ENCODE data around the gene ABHD2.
"Not testable (repeated sequence)": the region's sequence is repeated elsewhere in the genome, so short reads cannot be mapped to it uniquely, and the experiment has no call there.

Gene ABHD2

DNA sequence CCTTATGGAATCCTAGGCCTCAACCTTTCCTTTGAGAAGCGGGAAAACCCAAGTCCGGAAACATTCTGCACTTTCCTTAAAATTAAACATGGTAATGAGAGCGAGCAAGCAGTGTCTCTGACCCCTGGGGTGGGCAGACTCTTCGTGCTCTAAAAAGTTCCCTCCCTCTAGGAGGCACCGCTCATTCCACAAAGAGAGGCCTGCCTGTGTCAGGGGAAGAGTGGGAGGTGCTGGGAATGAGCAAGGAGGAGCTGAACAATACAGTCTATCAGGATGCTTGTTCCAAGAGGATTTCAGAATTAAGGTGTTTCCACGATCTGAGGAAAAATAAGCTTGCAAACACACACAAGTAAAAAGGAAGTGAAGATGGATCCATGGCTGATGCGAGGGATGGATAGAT is 139.2 kb downstream of the ABHD2 start:
- DNase-seq (ENCODE audit: low spot score): no peak

DNA sequence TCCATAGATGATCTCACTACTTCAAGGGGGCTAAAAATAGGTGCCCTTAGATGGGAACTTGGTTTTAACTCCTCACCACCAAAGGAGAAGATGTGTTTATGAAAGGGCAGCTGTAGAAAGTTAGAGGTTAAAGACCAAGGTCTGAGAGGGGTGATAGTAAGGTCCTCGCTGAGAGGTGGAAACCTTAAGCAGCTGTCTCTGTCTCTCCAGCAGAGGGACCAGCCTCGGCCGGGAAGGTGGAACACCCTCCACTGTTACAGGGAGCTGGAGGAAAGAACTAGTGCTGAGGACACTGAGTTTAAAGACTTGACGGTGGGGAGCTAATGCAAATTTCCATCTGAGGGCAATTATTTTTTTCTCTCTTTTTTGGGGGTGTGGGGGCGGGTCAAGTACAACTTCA is 142.0 kb downstream of the ABHD2 start:
- no peak for DNase-seq (ENCODE audit: low spot score)

DNA sequence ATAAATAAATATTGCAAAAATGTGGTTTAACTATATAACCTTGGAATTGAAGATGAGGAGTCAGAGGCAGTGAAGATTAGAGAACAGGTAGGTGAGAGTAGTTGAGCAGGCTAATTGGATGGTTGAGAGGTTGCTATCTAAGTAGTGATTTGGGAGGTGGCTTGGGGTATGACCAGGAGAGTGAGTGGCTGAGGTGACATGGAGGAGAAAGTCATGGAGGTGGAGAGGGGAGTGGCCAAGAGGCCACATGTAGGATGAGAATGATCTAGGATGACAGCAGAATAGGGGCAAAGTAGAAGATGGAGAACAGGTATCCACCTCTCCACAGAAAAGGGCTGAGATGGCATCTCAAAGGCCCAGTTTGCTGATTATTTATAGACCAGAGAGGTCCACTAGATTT is 143.6 kb downstream of the ABHD2 start:
- DNase-seq (ENCODE audit: low spot score): no peak

DNA sequence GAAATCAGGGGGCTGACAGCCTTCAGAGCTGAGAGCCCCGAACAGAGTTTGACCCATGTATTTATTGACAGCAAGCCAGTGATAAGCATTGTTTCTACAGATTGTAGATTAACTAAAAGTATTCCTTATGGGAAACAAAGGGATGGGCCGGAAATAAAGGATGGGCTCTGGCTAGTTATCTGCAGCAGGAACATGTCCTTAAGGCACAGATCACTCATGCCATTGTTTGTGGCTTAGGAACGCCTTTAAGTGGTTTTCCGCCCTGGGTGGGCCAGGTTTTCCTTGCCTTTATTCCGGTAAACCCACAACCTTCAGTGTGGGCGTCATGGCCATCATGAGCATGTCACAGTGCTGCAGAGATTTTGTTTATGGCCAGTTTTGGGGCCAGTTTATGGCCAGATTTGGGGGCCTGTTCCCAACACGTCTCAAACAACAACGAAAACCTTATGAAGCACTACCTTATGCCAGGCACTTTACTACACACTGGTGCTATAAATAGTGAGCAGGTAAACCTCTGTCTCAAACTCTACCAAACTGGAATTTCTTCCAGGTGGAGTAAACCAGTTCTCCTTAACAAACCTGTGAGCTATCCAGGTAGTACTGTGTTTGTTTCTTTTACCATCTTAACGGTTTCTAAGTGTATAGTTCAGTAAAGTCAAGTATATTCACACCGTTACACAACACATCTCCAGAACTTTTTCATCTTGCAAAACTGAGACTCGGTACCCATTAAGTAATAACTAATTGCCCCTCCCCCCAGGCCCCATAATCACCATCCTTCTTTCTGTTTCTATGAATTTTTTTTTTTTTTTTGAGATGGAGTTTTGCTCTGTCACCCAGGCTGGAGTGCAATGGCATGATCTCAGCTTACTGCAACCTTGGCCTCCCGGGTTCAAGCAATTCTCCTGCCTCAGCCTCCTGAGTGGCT is 151.9 kb downstream of the ABHD2 start:
- not testable (repeated sequence) for DNase-seq (ENCODE audit: low spot score)

DNA sequence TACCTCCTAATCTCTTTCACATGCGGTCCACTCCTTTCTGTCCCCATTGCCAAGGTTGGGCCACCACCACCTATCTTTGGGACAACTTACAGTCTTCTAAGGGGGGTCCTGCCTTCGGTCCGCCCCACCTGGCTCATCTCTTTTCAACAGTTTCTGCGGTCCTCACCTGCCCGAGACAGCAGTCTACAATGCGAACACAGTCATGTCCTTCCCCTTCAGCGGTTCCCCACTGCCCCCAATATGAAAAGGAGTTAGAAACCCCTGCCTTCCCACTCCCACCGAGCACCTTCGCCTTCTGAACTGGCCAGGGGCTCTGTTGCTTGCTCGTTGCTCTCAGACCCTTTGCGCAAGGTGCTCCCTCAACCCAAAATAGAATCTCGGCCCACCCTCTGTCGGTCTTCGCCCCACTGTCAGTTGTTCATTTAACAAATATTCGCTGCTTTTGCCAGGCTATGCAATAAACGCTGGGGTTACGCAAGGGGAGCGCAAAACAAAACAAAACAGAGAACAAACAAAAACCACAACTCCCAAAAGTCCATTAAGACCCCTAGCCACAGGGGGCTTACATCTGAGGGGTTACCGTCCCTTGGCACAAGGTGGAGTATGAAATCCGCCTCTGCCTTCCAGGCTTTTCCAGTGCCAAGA is 154.9 kb downstream of the ABHD2 start:
- DNase-seq (ENCODE audit: low spot score): no peak

DNA sequence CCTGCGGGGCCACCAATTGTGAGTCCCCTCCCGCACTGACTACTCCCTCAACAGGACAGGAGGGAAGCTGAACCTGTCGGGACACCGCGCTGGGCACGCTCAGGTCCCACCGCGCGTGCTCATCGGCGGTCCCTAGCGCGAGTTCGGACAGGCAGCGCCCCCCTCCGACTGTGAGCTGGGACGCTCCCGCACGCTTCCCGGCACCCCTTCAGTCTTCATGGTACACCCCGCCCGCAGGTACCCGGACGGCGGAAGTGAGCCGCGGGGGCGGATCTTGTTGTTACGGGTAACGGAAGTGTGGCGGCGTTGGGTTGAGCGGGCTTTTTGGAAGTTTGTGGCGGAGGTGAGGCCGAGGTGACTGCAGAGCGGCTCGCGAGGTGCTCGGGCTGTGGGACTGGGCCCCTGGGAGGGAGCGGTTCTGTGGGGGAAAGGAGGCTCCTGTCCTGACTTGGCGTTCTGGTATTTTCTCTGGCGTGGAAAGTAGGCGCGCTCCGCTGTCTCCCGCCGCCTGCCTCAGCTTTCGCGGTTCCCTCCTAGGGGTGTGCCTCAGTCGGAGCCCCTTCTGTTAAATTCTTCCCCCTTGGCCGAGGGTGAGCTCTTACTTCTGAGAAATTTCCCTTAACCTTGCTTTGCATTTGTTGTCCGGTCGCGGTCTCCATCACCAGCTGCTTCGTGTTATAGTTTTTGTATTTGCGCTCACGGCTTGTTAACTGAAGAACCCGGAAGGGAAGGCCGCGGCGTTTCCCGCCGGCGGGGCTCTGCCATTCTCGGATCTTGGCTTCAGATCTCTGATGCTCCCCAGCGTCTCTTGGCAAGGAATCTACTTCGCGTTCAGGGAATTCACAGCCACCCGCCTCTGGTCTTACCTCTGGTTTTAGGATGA is 155.7 kb downstream of the ABHD2 start, which contains the start of gene FANCI:
Gene FANCI (plus strand): TSS at position 289 of the 883 bp plus-strand sequence. CDS start 3,669 bp downstream, outside the sequence.
- peak; percentile 94 for DNase-seq (ENCODE audit: low spot score)

DNA sequence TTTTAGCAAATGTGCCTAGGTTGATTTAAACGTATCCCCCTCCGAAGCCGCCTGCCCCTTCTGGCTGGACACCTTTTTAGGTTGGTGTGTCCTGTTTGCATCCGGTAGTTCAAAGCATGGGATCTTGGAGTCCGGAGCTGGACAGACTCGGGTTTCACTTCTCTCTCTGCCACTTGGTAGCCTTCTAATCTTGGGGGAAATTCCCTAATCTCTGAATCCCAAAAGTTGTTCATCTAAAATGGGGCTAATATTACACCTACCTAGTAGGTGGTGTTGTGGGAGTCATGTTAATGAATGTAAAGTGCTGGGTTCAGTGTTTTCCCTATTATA is 156.3 kb downstream of the ABHD2 start:
- DNase-seq (ENCODE audit: low spot score): no peak

DNA sequence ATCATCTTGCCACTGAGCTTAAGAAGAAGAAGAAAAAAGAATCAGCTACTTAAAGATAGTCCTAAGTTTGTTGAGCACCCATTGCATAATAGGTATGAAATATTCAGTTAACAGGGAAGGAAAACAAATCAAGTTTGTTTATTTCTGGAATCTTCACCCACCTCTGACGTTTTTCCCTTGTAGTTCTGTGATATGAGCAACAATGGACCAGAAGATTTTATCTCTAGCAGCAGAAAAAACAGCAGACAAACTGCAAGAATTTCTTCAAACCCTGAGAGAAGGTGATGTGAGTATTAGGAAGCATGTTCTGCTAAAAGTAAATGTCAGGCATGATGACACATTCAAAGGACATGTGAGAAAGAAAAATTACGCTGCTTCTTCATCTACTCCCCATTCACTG is 159.2 kb downstream of the ABHD2 start:
- DNase-seq (ENCODE audit: low spot score): no peak

DNA sequence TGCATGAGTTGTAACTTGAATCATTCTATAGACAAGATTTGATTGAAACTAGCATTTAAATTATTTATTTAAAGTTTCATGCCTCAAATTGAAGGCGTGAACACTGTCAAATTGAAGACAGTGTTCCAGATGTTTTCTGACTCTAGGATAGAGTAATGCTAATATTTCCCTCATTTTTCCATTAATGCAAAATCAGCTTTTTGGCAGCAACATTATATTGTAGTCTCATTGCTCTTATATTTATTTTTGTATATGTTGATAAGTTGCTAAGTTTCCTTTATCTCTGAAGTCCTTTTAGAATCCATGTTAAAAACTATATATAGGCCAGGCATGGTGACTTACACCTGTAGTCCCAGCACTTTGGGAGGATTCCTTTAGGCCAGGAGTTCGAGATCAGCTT is 160.3 kb downstream of the ABHD2 start:
- DNase-seq (ENCODE audit: low spot score): no peak

DNA sequence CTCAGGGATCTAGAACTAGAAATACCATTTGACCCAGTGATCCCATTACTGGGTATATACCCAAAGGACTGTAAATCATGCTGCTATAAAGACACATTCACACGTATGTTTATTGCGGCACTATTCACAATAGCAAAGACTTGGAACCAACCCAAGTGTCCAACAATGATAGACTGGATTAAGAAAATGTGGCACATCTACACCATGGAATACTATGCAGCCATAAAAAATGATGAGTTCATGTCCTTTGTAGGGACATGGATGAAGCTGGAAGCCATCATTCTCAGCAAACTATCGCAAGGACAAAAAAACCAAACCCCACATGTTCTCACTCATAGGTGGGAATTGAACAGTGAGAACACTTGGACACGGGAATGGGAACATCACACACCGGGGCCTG is 161.9 kb downstream of the ABHD2 start:
- not testable (repeated sequence) for DNase-seq (ENCODE audit: low spot score)
